C4-2B (cell line): ENCODE data around the gene ZSWIM4.
"Not testable (repeated sequence)": the region's sequence is repeated elsewhere in the genome, so short reads cannot be mapped to it uniquely, and the experiment has no call there.

Experiments
- H3K27ac ChIP-seq: fragments of 450-650 bp; 2 replicates; pipeline ENCODE4 v1.5.1; 2017
- ZFX ChIP-seq: fragments of 450-650 bp; IDR thresholded peaks from 2 replicates; pipeline ENCODE4 v1.6.1; 2017
- TF ChIP-seq, protein P1 (sequence below): fragments of 450-650 bp; conservative IDR thresholded peaks from 2 replicates; pipeline ENCODE4 v1.5.1; 2017; ENCODE audit warnings: mild to moderate bottlenecking

Gene ZSWIM4

DNA sequence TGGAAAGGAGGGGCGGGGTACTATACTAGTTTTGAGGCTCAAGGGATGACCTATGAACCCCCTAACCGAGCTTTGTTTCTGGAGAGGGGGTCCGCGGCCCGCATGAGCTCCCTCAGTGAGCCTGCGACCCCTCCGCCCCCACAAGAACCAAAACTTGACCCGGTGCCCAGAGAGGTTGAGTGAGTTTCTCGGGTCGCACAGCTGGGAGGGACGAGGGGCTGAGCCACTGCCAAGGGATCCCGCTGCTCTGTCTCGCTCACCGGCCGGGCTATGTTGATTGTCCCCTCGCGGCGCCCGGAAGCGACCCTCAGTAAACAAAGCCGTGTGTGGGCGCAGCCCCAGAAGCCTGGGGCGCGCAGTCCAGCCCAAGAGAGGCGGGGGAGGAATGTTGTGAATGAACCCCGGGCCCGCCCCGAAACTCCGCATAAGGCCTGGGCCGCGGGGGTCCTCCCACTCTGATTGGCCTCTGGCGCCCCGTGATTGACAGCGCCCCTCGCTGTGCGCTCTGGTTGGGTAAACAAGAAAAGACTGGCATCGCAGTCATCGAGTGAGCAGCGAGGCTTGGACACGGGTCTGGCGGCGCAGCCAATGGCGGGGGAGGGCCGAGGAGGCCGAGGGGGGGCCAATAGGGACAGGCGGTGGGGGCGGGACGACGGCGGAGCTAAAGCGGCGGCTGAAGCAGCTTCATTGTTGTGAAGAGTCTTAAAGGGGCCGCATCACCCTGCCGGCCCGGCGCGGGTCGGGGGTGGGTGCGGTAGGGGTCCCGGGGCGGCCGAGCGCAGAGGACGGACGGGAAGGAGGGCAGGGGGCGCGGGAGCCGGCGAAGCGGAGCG, at the start of gene ZSWIM4:
Gene ZSWIM4 (plus strand): TSS at position 687 of the 833 bp plus-strand sequence. CDS start 206 bp downstream, outside the sequence.
- H3K27ac ChIP-seq: peak within 1 kb of the TSS; percentile 64
- no peak for TF ChIP-seq ZFX
- TF ChIP-seq, protein P1, sequence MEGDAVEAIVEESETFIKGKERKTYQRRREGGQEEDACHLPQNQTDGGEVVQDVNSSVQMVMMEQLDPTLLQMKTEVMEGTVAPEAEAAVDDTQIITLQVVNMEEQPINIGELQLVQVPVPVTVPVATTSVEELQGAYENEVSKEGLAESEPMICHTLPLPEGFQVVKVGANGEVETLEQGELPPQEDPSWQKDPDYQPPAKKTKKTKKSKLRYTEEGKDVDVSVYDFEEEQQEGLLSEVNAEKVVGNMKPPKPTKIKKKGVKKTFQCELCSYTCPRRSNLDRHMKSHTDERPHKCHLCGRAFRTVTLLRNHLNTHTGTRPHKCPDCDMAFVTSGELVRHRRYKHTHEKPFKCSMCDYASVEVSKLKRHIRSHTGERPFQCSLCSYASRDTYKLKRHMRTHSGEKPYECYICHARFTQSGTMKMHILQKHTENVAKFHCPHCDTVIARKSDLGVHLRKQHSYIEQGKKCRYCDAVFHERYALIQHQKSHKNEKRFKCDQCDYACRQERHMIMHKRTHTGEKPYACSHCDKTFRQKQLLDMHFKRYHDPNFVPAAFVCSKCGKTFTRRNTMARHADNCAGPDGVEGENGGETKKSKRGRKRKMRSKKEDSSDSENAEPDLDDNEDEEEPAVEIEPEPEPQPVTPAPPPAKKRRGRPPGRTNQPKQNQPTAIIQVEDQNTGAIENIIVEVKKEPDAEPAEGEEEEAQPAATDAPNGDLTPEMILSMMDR: no peak

DNA sequence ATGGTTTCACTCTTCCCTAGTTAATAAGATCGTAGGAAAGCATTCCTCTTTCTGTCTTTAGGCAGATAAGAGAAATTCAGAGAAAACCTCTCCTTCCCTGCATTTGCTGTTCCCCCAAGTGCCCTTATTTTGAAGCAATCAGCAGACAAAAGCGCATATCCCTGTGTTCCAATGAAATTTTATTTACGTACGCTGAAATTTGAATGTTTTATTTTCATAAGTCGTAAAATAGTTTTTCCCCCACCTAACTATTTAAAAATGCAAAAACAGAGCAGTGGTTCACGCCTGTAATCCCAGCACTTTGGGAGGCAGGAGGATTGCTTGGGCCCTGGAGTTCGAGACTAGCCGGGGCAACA, 48.2 kb upstream of the ZSWIM4 start:
- TF ChIP-seq, protein P1: no peak
- TF ChIP-seq ZFX: no peak
- peak overlapping the region; percentile 78 for H3K27ac ChIP-seq

DNA sequence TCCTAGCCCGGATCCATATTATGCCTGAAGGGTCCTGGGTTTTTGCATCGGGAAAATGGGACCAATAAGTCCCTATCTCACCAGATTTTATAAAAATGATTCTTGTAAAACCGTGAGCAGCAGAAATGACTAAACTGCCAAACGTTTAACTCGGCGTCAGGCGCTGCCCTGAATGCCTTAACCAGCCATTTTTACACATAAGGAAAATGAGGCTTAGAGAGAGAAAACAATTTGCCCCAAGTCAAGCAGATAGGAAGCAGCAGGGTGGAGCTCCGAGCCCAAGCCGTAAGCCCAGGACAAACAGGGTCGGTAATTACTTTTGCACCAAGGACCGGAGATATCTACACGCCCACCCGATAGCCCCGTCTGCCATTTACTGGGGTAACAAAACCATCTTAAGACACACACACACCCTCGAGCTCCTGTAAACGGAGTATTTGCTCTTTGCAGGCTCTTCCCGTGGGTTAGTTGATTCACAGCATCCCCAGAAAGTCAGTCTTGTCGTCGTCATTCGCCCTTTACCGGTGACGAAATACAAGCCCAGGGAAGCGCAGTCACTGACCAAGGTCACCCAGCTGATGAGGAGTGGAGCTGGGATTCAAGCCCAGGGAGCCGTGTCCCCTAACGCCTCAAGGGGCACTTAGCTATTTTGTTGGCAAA, 46.9 kb upstream of the ZSWIM4 start:
- H3K27ac ChIP-seq: peak overlapping the region; percentile 78
- TF ChIP-seq ZFX: no peak
- TF ChIP-seq, protein P1: no peak

DNA sequence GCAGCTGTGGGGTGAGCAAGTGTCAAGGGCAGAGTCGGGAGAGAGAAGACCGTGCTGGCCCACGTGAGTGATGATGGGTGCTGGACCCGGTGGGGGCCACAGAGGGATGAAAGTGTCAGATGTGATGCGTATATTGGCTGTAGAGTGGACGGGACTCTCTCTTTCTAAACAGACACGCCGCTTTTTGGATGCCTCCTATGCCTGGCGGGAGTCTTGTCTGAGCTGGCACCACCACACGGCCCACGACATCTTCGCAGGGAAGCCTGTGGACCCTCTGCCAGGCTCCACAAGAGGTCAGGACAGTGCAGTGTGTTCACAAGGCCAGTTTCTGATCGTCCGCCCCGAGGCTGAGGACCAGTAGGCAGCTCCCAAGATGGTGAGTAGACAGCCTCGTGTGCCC, 43.8 kb upstream of the ZSWIM4 start:
- H3K27ac ChIP-seq: no peak overlapping the region
- no peak for TF ChIP-seq ZFX
- TF ChIP-seq, protein P1: no peak

DNA sequence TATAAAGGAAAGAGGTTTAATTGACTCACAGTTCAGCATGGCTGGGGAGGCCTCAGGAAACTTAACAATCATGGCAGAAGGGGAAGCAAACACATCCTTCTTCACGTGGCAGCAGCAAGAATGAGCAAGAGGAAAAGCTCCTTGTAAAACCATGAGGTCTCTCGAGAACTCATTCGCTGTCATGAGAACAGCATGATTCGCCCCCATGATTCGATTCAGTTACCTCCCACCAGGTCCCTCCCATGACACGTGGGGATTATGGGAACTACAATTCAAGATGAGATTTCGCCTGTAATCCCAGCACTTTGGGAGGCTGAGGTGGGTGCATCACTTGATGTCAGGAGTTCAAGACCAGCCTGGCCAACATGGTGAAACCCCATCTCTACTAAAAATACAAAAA, 41.6 kb upstream of the ZSWIM4 start:
- H3K27ac ChIP-seq: not testable (repeated sequence)

DNA sequence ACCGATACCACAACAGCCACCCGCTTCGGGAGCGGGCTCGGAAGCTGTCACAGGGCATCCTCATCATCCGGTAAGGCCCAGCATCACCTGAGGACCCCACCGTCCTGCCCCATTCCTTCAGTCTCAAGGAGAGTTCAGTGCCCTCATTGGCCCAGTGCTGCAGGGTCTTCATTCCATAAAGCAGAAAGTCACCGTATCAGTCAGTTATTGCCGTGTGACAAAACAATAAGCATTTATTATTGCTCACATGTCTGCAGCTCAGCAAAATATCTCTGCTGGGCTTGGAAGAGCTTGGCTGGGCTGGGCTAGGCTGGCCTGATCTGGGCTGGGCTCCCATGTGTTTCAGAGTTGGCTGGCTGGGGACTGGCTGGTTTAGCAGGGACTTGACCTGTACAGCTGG, 39.0 kb upstream of the ZSWIM4 start:
- no peak overlapping the region for H3K27ac ChIP-seq
- TF ChIP-seq, protein P1: no peak
- no peak for TF ChIP-seq ZFX

DNA sequence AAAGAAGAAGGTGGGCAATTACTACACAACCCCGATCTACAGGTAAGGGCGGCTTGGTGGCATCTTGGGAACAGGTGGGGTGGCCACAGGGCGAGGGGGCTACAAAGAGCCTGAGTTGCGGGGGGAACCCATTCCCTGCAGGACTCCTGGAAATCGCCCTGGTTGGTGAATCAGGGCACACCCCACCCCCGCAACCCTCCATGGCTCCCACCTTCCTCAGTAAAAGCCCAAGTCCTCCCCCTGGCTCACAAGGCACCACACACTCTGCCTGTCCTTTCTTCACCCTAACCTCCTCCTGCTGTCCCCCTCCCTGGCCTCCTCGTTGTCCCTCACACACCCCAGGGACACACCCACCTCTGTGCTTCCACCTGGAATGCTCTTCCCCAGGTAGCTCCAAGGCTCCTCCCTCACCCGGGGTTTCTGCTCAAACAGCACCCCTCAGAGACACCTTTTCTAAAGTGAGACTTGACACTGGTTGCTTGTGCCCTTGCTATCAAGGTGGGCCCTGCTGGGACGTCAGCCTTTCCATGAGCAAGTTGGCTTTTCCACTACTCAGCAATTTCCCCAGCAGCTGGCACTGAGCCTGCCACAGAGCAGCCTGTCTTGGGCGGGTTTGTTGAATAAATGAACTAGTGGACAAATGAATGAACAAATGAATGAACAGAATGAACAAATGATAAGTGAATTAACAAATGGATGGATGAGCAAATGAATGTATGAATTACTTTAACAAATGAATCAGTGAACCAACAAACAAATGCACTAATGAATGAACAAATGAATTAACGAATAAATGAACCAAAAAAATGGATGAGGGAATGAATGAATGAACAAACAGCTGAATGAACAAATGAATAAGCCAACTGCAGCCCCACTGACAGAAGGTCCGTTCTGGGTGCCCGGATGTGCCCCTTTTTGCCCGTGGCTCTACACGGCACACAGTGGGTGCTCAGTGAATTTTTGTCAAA, 37.2 kb upstream of the ZSWIM4 start:
- no peak overlapping the region for H3K27ac ChIP-seq
- TF ChIP-seq, protein P1: no peak
- no peak for TF ChIP-seq ZFX
